Astrocyte (in vitro differentiated cells and primary cell): ENCODE results near the gene AHNAK. TPM values are rescaled to one million over a fixed set of nuclear protein-coding genes. Genes with fewer than 3 reads are reported as not detected.

ENCODE experiments used
- DNase-seq: peaks from one replicate; pipeline ENCODE4 v3.0.0-alpha.2; 2010; ENCODE audit warnings: low read depth
- FAIRE-seq: peaks from 2 replicates; lab custom pipeline; 2011; peaks lifted over from hg19 to GRCh38; lab: Jason Lieb, UNC
- H2AFZ ChIP-seq: 2 replicates; pipeline ENCODE4 v1.6.0; 2012; ENCODE audit warnings: low read depth, low read length, inconsistent platforms
- H3K27ac ChIP-seq: 2 replicates; pipeline ENCODE4 v1.5.1; 2011; ENCODE audit warnings: low read depth, low read length, inconsistent platforms
- H3K27me3 ChIP-seq: 2 replicates; pipeline ENCODE4 v1.6.0; 2011; ENCODE audit warnings: low read length, inconsistent platforms; ENCODE audit not compliant: insufficient read depth
- H3K36me3 ChIP-seq: 2 replicates; pipeline ENCODE4 v1.5.1; 2011; ENCODE audit warnings: low read length, inconsistent platforms; ENCODE audit not compliant: insufficient read depth
- H3K4me1 ChIP-seq: 2 replicates; pipeline ENCODE4 v1.5.1; 2011; ENCODE audit warnings: low read length, inconsistent platforms; ENCODE audit not compliant: insufficient read depth
- H3K4me2 ChIP-seq: 2 replicates; pipeline ENCODE4 v1.6.0; 2012; ENCODE audit warnings: low read length, inconsistent platforms
- H3K4me3 ChIP-seq: 2 replicates; pipeline ENCODE4 v1.5.1; 2011; ENCODE audit warnings: low read depth, mild to moderate bottlenecking, low read length, inconsistent platforms; ENCODE audit not compliant: insufficient read depth
- H3K79me2 ChIP-seq: 2 replicates; pipeline ENCODE4 v1.6.0; 2012; ENCODE audit warnings: mild to moderate bottlenecking, low read length, inconsistent platforms; ENCODE audit not compliant: insufficient read depth
- H3K9ac ChIP-seq: 2 replicates; pipeline ENCODE4 v1.6.0; 2012; ENCODE audit warnings: mild to moderate bottlenecking, low read length, inconsistent platforms
- H3K9me3 ChIP-seq: 2 replicates; pipeline ENCODE4 v1.5.1; 2012; ENCODE audit warnings: low read depth, mild to moderate bottlenecking, low read length, inconsistent platforms; ENCODE audit not compliant: insufficient read depth
- H4K20me1 ChIP-seq: 2 replicates; pipeline ENCODE4 v1.6.0; 2012; ENCODE audit warnings: low read length, inconsistent platforms; ENCODE audit not compliant: insufficient read depth
- H3K27ac Mint-ChIP-seq: one replicate; pipeline ENCODE4 v1.8.0; 2021; ENCODE audit warnings: mild to moderate bottlenecking, mixed read lengths; ENCODE audit not compliant: unreplicated experiment
- H3K27me3 Mint-ChIP-seq: one replicate; pipeline ENCODE4 v1.8.0; 2021; ENCODE audit warnings: low read depth, mixed read lengths; ENCODE audit not compliant: unreplicated experiment
- H3K36me3 Mint-ChIP-seq: one replicate; pipeline ENCODE4 v1.8.0; 2021; ENCODE audit warnings: low read depth, mixed read lengths; ENCODE audit not compliant: unreplicated experiment
- H3K4me1 Mint-ChIP-seq: one replicate; pipeline ENCODE4 v1.8.0; 2021; ENCODE audit warnings: low read depth, mixed read lengths; ENCODE audit not compliant: unreplicated experiment
- H3K4me3 Mint-ChIP-seq: one replicate; pipeline ENCODE4 v1.8.0; 2021; ENCODE audit warnings: mild to moderate bottlenecking, moderate library complexity, mixed read lengths; ENCODE audit not compliant: unreplicated experiment
- H3K9me3 Mint-ChIP-seq: one replicate; pipeline ENCODE4 v1.8.0; 2021; ENCODE audit warnings: mild to moderate bottlenecking, mixed read lengths; ENCODE audit not compliant: unreplicated experiment
- EZH2 ChIP-seq: IDR thresholded peaks from 2 replicates; pipeline ENCODE4 v1.6.1; 2012; ENCODE audit warnings: mild to moderate bottlenecking, low read length, inconsistent platforms; ENCODE audit not compliant: insufficient read depth
- total RNA-seq: library from RNA; stranded (reverse); gene quantifications from 2 replicates; pipeline ENCODE4 v1.2.1, GENCODE V29; 2021
- TF ChIP-seq, protein P1 (sequence below): IDR thresholded peaks from 2 replicates; pipeline ENCODE4 v1.5.1; 2011; ENCODE audit warnings: low read depth, mild to moderate bottlenecking, inconsistent platforms, low read length, moderate library complexity; ENCODE audit not compliant: insufficient read depth

The AHNAK gene
- total RNA-seq, 1 donor from 2014 or later = 378 TPM

- no peak for DNase-seq
- FAIRE-seq = no peak
- Mint-ChIP-seq H3K4me1 (peaks cover 45% of the 10 kb centered on the region), H3K36me3 (no peaks in the 10 kb centered on the region), H3K9me3 (no peaks in the 10 kb centered on the region), H3K27ac (peak overlapping the region; percentile 77), H3K4me3 (peak overlapping the region; percentile 94), H3K27me3 (no peaks in the 10 kb centered on the region)
- Histone ChIP-seq H3K27me3 (no peaks in the 10 kb centered on the region), H3K79me2 (peaks cover 76% of the 10 kb centered on the region), H3K4me1 (peaks cover 61% of the 10 kb centered on the region), H4K20me1 (peaks cover 56% of the 10 kb centered on the region), H3K4me3 (peak overlapping the region; percentile 95), H2AFZ (no peak overlapping the region), H3K27ac (peak overlapping the region; percentile 87), H3K4me2 (peak overlapping the region; percentile 90), H3K9me3 (no peaks in the 10 kb centered on the region), H3K36me3 (no peaks in the 10 kb centered on the region), H3K9ac (peak overlapping the region; percentile 91)
- TF ChIP-seq, protein P1, sequence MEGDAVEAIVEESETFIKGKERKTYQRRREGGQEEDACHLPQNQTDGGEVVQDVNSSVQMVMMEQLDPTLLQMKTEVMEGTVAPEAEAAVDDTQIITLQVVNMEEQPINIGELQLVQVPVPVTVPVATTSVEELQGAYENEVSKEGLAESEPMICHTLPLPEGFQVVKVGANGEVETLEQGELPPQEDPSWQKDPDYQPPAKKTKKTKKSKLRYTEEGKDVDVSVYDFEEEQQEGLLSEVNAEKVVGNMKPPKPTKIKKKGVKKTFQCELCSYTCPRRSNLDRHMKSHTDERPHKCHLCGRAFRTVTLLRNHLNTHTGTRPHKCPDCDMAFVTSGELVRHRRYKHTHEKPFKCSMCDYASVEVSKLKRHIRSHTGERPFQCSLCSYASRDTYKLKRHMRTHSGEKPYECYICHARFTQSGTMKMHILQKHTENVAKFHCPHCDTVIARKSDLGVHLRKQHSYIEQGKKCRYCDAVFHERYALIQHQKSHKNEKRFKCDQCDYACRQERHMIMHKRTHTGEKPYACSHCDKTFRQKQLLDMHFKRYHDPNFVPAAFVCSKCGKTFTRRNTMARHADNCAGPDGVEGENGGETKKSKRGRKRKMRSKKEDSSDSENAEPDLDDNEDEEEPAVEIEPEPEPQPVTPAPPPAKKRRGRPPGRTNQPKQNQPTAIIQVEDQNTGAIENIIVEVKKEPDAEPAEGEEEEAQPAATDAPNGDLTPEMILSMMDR = no peak
- TF ChIP-seq EZH2 = no peak
These were observed 1.8 kb downstream of the AHNAK start for GRCh38 chr11:62544581-62545436.

DNA sequence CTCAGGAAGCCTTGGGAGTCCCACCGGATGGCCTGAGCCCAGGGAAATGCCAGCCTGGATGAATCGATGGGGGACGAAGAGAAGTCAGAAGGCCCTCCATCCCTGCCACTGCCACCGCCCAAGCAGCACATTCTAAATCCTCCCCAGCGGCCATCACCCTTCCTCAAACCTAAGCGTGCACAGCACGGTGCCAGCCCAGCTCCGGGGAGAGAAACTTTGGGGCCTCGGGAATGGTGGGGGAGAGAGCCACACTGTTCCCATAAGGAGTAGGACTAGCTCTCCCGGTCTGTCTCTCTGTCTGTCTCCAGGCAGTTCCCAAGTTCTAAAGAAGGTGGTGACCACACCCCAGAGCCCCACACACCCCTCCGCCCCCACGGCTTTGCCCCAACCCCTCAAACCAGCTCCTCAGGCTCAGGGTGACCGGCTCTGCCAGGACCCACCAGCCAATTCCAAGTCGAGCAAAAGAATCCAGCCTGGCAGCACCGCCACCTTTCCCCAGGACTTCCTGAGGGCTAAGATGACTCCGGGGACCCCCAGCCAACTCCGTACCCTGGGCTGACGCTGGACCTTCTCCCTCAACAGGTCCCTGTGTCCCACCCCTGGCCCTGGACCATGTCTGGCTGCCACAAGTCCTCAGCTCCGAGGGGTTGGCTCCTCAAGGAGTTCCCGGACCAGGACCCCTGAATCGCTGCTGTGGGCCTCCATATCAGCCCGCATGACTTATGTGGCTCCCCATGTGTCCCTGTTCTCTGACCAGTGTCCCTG lies 2.7 kb downstream of the AHNAK start:
- peak overlapping the region; percentile 94 for H3K4me3 Mint-ChIP-seq
- H3K9me3 Mint-ChIP-seq = no peaks in the 10 kb centered on the region
- H3K9ac ChIP-seq = peak overlapping the region; percentile 91
- no peaks in the 10 kb centered on the region for H3K36me3 Mint-ChIP-seq
- DNase-seq (no peak), FAIRE-seq (no peak)
- H3K4me1 Mint-ChIP-seq = peaks cover 52% of the 10 kb centered on the region
- H3K27ac ChIP-seq = peak overlapping the region; percentile 87
- H3K4me2 ChIP-seq = peak overlapping the region; percentile 90
- H3K27ac Mint-ChIP-seq = peak overlapping the region; percentile 77
- H3K4me3 ChIP-seq = peak overlapping the region; percentile 95
- no peaks in the 10 kb centered on the region for H3K9me3 ChIP-seq
- H2AFZ ChIP-seq = no peak overlapping the region
- H4K20me1 ChIP-seq = peaks cover 64% of the 10 kb centered on the region
- H3K27me3 Mint-ChIP-seq = no peaks in the 10 kb centered on the region
- no peaks in the 10 kb centered on the region for H3K36me3 ChIP-seq
- no peak for TF ChIP-seq EZH2
- TF ChIP-seq, protein P1 = no peak
- no peaks in the 10 kb centered on the region for H3K27me3 ChIP-seq
- H3K4me1 ChIP-seq = peaks cover 66% of the 10 kb centered on the region
- peaks cover 84% of the 10 kb centered on the region for H3K79me2 ChIP-seq
